Activated B cell treated with CpG ODN at 0.5 μM for 24 hours (primary cell): Measurements from ENCODE around the gene TBC1D22B. TPM values are rescaled to one million over a fixed set of nuclear protein-coding genes. Genes with fewer than 3 reads are reported as not detected.

Source experiments
- ATAC-seq: fragments of 200-7000 bp; cut with Tn5 transposase; one replicate; pipeline ENCODE4 v1.10.0; 2021; ENCODE audit warnings: low read depth, mild to moderate bottlenecking, moderate library complexity
- CTCF ChIA-PET: fragments of 350-600 bp; sonication (Branson Sonifier 250); formaldehyde crosslinking; loops from one replicate; lab custom pipeline; 2021; ENCODE audit warnings: antibody characterized with exemption; lab: Charles Lee
- POLR2A ChIA-PET: fragments of 350-600 bp; sonication (Branson Sonifier 250); formaldehyde crosslinking; loops from one replicate; lab custom pipeline; 2021; ENCODE audit warnings: antibody characterized with exemption; lab: Charles Lee
- DNase-seq: peaks from one replicate; pipeline ENCODE4 v3.0.0; 2022
- H3K27ac Mint-ChIP-seq: one replicate; pipeline ENCODE4 v1.8.0; 2020; ENCODE audit warnings: mixed read lengths
- H3K27me3 Mint-ChIP-seq: one replicate; pipeline ENCODE4 v1.8.0; 2021; ENCODE audit warnings: mixed read lengths
- H3K36me3 Mint-ChIP-seq: one replicate; pipeline ENCODE4 v1.8.0; 2021; ENCODE audit warnings: low read depth, mixed read lengths
- H3K4me1 Mint-ChIP-seq: one replicate; pipeline ENCODE4 v1.8.0; 2021; ENCODE audit warnings: mixed read lengths
- H3K4me3 Mint-ChIP-seq: one replicate; pipeline ENCODE4 v1.8.0; 2020; ENCODE audit warnings: mild to moderate bottlenecking, mixed read lengths
- H3K9me3 Mint-ChIP-seq: one replicate; pipeline ENCODE4 v1.8.0; 2020; ENCODE audit warnings: mixed read lengths
- intact Hi-C: fragments of 100-400 bp; cut with micrococcal nuclease; formaldehyde crosslinking; loops from one replicate; pipeline ENCODE4 v1.15.1; 2024
- total RNA-seq: library from RNA; stranded (reverse); gene quantifications from 2 replicates; pipeline ENCODE4 v1.2.3, GENCODE V29; 2022
- TF ChIP-seq, protein P1 (sequence below): fragments of 200-600 bp; IDR thresholded peaks from one replicate; pipeline ENCODE4 v1.8.0; 2022; ENCODE audit warnings: antibody characterized with exemption, mild to moderate bottlenecking

The TBC1D22B gene
- total RNA-seq, 1 donor from 2014 or later: 10.7 TPM

DNA sequence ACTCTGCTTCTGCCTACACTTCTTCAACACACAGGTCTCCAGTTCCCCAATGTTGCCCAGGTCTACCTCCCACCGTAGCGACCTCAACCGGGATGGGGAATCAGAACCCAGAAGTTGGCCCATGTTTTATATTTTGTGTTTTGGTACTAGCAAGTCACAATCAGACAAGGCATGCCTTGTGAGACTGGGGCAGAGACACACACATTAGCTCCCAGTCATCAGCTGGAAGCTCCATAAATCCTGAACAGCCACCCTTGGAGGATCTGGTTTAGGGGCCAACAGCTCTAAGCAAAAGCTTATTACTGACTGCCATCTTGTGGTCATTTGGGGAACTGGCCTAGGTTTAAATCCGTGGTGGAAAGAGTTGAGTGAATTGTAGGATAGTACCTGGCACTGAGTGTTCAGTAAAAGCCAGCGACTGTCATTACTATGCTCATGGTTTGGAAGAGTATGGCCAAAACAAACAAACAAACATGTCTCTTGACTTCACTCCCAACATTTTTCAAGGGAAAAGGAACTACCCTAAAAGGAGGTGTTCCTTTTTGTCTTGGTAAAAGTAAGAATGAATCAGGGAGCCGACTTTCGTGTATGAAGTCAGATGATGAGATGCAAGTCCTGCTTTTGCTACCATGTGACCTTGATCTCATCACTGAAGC lies 47.1 kb upstream of the TBC1D22B start:
- Mint-ChIP-seq H3K4me3 (no peak overlapping the region), H3K27me3 (no peaks in the 10 kb centered on the region), H3K9me3 (no peaks in the 10 kb centered on the region), H3K4me1 (peaks cover 18% of the 10 kb centered on the region), H3K27ac (peak overlapping the region; percentile 36), H3K36me3 (no peaks in the 10 kb centered on the region)
- intact Hi-C loops: loop anchor here (1.0 to 2.0 kb wide), 6 partner anchors 38 to 596 kb away; partner anchors contain the start of gene C6orf89
- ATAC-seq (peak; percentile 71), DNase-seq (no peak)
- TF ChIP-seq, protein P1, sequence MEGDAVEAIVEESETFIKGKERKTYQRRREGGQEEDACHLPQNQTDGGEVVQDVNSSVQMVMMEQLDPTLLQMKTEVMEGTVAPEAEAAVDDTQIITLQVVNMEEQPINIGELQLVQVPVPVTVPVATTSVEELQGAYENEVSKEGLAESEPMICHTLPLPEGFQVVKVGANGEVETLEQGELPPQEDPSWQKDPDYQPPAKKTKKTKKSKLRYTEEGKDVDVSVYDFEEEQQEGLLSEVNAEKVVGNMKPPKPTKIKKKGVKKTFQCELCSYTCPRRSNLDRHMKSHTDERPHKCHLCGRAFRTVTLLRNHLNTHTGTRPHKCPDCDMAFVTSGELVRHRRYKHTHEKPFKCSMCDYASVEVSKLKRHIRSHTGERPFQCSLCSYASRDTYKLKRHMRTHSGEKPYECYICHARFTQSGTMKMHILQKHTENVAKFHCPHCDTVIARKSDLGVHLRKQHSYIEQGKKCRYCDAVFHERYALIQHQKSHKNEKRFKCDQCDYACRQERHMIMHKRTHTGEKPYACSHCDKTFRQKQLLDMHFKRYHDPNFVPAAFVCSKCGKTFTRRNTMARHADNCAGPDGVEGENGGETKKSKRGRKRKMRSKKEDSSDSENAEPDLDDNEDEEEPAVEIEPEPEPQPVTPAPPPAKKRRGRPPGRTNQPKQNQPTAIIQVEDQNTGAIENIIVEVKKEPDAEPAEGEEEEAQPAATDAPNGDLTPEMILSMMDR: no peak
- ChIA-PET CTCF (interaction anchor here (0.7 to 8.6 kb wide), 28 partner anchors 9 to 527 kb away, joined by 3 to 185 read pairs (median 4); partner anchors contain the start of genes C6orf89 and MTCH1), POLR2A (interaction anchor here (0.9 to 4.8 kb wide), 11 partner anchors 33 to 325 kb away, joined by 3 to 49 read pairs (median 9); partner anchors contain the start of genes C6orf89 and MTCH1)

DNA sequence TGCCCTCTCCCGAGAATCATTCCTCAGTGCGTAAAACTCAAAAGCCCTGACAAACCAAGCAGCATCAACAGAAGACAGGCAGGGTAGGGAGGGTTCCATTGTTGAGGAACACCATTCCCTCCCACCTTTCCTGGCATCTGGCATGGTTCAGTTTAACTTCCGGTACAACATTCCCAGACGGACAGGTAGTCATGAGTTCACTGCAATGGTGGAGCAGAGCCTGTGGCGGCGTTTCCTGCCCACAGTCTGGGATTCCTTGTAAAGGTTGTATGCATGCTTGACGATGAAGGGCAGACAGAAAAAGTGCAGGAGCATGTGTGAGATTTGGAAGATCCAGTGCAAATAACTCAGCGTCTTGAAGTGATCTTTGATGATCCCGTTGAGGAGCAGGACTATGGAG lies 45.3 kb upstream of the TBC1D22B start:
- POLR2A ChIA-PET: no interaction called here
- ATAC-seq (no peak), DNase-seq (no peak)
- TF ChIP-seq, protein P1: no peak
- no peak overlapping the region for H3K4me3 Mint-ChIP-seq
- H3K36me3 Mint-ChIP-seq: no peaks in the 10 kb centered on the region
- no peak overlapping the region for H3K27ac Mint-ChIP-seq
- CTCF ChIA-PET: interaction anchor here (0.9 to 8.2 kb wide), 7 partner anchors 10 to 446 kb away, joined by 3 to 185 read pairs (median 6); partner anchors contain the start of gene C6orf89
- intact Hi-C loops: no loop called here
- no peaks in the 10 kb centered on the region for H3K9me3 Mint-ChIP-seq
- no peaks in the 10 kb centered on the region for H3K27me3 Mint-ChIP-seq
- H3K4me1 Mint-ChIP-seq: peaks cover 11% of the 10 kb centered on the region

DNA sequence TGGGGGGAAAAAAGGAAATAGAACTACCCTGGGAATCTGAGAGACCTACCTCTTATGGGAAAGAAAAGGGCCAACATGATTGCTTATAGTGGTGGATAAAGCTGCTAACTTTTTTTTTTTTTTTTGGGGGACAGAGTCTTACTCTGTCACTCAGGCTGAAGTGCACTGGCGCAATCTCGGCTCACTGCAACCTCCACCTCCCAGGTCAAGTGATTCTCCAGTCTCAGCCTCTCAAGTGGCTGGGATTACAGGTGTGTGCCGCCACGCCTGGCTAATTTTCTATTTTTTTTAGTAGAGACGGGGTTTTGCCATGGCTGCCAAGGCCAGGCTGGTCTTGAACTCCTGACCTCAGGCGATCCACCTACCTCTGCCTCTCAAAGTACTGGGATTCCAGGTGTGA lies 39.5 kb upstream of the TBC1D22B start:
- TF ChIP-seq, protein P1: no peak
- Mint-ChIP-seq H3K36me3 (no peaks in the 10 kb centered on the region), H3K27ac (no peak overlapping the region), H3K4me3 (no peak overlapping the region), H3K27me3 (no peaks in the 10 kb centered on the region), H3K9me3 (no peaks in the 10 kb centered on the region), H3K4me1 (peaks cover 9% of the 10 kb centered on the region)
- DNase-seq: no peak
- ChIA-PET POLR2A (no interaction called here), CTCF (no interaction called here)
- intact Hi-C loops: no loop called here
- no peak for ATAC-seq

DNA sequence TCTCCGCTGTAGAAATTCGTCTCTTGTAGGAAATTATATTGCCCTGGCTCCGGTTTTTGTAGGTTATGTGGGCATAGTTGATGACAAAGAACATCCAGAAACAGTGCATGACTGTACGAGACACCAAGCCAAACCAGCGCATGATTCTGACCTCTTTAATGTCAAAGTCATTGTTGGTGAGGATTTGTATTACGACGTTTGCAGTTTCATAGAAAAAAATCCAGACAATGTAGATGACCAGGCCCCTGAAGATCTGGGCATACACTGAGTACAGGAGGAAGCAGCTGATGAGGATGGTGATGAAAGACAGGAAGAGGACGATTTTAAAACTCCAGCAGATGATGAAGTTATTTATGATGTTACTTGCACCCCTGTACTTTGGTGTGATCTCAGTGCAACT lies 39.1 kb upstream of the TBC1D22B start:
- ATAC-seq: no peak
- peaks cover 10% of the 10 kb centered on the region for H3K4me1 Mint-ChIP-seq
- CTCF ChIA-PET: no interaction called here
- POLR2A ChIA-PET: no interaction called here
- H3K27me3 Mint-ChIP-seq: no peaks in the 10 kb centered on the region
- DNase-seq: no peak
- intact Hi-C loops: no loop called here
- H3K9me3 Mint-ChIP-seq: no peaks in the 10 kb centered on the region
- H3K27ac Mint-ChIP-seq: no peak overlapping the region
- no peak overlapping the region for H3K4me3 Mint-ChIP-seq
- no peaks in the 10 kb centered on the region for H3K36me3 Mint-ChIP-seq
- TF ChIP-seq, protein P1: no peak

DNA sequence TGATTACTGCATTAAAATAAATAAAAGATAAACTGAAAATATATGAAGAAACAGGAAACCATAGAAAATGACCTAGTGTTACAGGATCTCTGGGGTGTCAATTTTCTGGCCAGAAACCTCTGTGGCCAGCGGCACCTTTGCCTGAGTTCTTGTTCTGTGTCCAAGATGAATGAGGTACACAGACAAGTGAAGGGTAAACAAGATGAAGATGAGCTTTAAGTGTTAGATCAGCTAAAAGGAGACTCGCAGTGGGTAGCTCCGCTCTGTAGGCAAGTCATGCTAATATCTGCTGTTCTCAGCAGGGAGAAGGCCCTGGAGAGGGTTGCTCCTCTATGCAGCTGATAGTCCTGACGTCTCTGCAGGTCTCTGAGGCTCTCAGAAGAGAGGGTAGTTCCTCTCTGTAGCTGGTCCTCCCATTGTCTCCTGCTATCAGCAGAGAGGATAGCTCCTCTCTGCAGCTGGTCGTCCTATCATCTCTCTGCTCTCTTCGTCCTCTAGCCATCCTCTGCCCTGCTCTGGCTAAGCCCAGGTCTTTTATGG lies 35.9 kb upstream of the TBC1D22B start:
- ChIA-PET CTCF (interaction anchor here (0.8 to 1.7 kb wide), 3 partner anchors 45 to 204 kb away, joined by 3 to 4 read pairs (median 3); no protein-coding TSS in a partner anchor), POLR2A (no interaction called here)
- Mint-ChIP-seq H3K4me1 (peaks cover 10% of the 10 kb centered on the region), H3K27ac (no peak overlapping the region), H3K36me3 (no peaks in the 10 kb centered on the region), H3K9me3 (no peaks in the 10 kb centered on the region), H3K27me3 (no peaks in the 10 kb centered on the region), H3K4me3 (peak overlapping the region; percentile 82)
- DNase-seq: no peak
- intact Hi-C loops: loop anchor here (2.0 kb wide), 1 partner anchor 35 kb away; the partner anchor contains the start of gene TBC1D22B
- ATAC-seq: no peak
- TF ChIP-seq, protein P1: no peak
